GM21528 (cell line): Measurements from ENCODE around the gene UAP1L1.
"Not testable (repeated sequence)": the region's sequence is repeated elsewhere in the genome, so short reads cannot be mapped to it uniquely, and the experiment has no call there.

Experiments
- ATAC-seq: cut with Tn5 transposase; IDR thresholded peaks from one replicate; pipeline ENCODE4 v1.9.1; 2021; ENCODE audit warnings: mild to moderate bottlenecking, moderate library complexity; ENCODE audit not compliant: unreplicated experiment, low FRiP score

Gene UAP1L1

DNA sequence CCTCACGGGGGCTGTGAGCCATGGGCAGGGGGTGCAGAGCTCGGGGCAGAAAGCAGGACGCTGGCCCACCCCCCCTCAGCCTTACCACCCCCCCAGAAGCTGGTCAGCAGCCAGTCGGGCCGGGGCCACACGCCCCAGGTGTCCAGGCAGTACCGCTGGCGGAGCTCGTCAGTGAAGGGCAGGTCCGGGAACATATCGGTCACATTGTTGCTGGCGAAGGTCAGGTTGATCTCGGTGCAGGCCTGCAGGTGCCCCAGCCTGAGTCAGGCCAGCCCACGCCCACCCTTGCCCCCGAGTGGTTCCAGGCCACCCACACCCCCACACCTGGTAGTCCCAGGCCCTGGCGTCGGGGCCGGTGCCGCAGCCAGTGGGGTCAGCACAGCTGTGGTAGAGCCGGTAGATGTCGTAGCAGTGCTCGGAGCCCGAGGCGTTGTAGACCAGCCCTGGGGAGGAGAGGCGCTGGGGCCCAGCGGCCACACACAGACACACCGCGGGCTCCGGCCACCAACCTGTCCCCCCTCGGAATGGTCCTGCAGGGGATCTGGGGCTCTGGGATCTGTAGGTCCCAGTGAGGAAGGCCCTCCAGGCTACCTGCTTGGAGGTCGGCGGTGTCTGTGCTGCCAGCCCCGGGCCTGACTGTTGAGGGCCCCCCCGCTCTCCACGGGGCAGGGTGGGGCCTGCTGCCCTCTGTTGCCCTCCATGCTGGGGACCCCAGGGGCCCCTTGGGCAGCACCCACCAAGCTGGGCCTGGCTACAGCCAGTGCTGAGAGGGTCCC, 34.7 kb downstream of the UAP1L1 start:
- no peak for ATAC-seq

DNA sequence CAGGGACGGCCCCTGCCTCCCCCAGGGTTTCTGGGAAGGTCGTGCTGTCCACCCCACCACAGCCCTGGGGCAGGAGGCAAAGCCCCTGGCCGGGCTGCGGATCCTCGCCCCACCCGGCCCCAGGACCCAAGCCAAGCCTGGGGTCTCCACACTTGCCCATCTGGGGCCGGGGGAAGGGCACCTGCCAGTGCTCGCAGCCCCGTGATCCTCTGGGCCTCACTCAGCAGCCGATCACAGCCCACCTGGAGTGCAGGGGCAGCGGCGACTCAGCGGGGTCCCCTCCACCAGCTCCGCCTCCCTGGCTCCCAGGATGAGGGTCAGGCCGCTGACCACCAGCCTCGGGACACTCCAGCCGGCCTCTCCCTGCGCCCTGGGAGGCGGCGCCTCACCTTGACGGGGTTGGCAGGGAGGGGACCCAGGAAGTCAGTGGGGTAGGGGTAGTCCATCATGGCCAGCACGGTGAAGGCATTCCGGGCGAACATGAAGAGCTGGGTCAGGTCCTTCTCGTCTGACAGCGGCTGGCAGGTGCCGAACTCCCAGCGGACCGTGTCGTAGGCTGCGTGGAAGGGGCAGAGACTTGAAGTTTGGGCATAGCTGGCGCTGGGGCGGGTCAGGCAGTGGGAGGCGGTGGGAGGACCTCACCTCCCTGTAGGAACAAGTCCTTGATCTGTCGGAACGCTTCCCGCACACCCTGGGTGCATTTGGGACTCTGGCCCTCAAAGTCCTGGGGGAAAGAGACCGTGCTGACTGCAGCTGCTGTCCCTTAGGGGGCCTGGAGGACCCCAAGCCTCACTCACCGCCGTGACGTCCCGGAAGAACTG, 35.5 kb downstream of the UAP1L1 start:
- ATAC-seq = no peak

DNA sequence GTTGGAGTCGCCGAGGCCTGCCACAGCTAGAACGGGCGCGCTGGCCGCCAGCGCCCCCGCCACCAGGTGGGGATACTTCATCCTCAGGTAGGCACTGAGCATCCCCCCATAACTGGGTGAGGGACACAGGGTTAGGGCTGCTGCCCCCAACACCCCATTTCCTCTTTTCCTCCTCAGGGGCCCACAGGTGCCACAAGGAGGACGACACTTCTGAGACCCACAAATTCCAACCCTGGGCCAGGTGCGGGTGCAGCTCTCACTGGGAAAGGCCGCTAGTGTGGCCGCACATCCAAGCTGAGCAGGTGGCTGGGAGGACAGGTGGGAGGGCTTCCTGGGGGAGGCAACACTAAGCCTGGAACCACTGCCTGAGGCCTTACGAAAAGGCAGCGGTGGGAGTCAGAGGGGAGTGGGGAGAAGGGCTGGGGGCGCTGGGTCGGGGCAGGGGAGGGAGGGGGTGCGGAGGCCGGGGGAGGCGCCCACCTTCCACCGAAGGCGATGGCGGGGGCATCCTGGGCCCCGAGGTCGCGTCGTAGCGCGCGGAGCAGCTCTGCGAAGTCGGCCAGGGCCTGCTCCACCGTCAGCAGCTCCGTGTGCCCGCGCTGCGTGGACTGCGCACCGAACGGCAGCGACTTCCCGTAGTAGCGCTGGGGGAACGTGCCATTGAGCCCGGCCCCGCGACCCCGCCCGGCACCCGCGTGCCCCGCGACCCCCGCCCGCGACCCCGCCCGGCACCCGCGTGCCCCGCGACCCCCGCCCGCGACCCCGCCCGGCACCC, 36.3 kb downstream of the UAP1L1 start:
- ATAC-seq = no peak

DNA sequence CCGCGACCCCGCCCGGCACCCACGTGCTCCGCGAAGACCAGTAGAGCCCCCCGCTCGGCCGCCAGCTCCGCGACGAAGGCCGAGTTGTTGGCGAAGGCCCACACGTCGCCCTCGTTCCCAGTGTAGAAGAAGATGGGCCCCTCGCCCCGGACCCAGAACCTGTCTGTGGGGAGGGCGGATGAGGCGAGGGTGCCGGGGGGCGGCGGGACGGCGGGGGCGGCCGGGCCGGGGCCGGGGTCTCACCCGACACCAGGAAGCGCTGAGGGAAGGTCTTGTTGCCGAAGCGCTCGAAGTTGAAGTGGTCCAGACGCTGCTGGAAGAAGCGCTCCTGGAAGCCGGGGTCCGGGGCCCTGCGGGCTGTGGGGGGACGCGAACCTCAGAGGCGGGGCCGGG, 36.9 kb downstream of the UAP1L1 start:
- ATAC-seq = no peak

DNA sequence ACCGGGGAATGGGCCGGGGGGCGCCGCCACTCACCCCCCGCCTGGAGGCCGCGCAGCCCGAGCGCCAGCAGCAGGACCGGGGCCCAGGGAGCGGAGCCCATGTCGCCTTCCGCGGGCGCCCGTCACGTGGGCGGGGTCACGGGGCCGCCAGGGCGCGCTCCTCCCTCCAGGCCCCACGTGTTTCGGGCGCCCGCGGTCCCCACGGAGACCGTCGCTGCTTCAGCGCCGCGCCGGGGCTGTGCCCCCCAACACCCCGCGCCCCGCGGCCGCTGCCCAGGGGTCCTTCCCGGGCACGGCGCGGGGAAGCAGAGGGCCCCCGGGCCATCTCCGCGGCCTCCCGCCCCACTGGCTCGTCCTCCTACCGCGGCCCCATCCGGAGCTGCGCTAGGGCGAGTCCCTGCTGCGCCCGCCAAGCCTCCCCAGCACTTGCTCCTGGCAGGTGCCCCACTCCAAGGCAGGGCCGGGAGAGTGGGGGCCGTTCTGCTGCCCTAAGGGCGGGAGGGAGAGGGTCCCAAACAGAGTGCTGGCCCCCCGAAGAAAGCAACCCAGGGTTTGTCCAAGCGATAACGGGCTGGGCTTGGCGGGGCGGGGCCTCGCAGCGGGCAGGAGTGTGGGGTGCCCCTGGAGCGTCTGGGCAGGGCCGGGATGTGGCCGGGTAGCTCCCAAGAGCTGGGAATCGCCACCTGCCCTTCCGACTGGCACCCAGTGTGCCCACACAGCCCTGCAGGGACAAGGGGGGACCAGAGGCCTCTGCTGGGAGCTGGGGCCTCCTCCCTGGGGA, 37.5 kb downstream of the UAP1L1 start, which contains the start of gene DPP7:
Gene DPP7 (minus strand): TSS at position 121 of the 781 bp plus-strand sequence. CDS start 20 bp downstream, at position 101.
- ATAC-seq = peak; percentile 61

DNA sequence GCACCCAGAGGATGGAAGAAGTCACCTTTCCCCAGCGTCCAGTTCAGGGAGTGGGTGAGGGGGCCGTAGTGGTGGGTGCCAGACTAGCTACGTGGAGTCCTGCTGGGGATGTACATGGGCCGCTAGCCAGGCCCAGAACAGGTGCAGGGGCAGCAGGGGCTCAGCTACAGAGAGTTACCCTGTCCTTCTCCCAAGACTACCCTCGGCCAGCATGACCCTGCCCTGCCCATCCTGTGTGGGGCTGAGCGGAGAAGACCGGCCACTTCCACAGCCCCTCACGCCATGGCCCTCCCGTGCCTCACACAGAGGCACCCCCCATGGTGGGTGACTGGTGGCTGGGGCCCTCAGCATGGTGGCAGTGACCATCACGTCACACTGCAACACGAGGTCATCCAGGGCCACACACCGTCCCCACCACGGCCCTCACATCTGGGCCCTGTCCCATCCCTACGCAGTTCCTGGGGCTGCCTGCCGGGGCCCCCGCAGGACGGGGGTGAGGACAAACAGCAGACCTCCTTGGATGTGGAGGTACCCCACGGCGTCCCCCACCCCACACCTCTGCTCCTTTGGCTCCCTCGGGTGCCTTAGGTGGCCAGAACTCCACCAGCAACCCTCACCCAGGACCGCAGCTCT, 38.2 kb downstream of the UAP1L1 start:
- ATAC-seq = no peak

DNA sequence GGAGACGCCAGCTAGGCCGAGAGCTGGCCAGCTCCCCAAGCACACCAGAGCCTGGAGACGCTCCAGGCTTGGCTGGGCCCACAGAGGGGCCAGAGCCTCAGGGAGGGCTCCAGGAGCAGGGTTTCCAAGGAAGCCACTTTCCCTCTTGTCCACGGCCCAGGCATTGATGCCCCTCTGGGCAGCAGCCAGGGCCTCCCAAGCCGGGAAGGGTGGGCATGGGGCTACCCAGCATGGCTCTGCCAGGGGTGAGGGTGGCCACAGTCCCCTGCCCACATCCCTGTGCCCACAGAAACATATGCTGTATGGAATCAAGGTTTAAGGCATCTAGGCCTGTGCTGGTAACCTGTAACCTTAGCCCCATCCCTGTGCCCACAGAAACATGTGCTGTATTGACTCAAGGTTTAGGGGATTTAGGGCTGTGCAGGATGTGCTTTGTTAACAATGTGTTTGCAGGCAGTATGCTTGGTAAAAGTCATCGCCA, 38.8 kb downstream of the UAP1L1 start:
- ATAC-seq = no peak

DNA sequence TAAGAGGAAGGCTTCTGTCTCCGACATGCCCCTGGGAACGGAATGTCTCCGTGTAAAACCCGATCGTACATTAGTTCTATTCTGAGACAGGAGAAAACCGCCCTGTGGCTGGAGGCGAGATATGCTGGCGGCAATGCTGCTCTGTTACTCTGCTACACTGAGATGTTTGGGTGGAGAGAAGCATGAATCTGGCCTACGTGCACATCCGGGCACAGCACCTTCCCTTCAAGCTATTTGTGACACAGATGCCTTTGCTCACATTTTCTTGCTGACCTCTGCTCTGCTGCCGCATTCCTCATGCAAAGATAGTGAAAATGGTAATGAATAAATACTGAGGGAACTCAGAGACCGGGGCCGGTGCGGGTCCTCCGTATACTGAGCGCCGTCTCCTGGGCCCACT, 39.4 kb downstream of the UAP1L1 start:
- ATAC-seq = no peak

DNA sequence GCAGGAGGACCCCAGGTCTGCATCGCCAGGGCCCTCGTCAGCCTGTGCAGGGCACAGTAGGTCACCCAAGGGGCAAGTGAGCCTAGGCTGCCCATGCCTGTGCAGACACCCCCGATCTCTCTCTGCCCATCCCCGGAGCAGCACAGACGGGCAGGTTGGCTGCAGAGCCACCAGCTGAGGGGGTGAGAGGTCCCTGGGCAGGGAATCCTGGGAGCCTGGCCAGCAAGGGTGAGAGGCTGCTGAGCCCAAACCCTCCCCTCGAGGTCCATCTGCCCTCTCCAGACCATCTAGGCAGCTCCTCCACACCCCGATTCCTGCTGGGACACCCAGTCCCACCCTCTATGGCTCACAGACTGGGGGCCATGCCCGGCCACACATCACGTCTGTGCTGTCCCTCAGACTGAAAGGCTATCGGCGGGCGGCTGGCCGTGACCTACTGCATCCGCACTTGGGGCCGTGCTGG, 40.0 kb downstream of the UAP1L1 start:
- ATAC-seq = no peak

DNA sequence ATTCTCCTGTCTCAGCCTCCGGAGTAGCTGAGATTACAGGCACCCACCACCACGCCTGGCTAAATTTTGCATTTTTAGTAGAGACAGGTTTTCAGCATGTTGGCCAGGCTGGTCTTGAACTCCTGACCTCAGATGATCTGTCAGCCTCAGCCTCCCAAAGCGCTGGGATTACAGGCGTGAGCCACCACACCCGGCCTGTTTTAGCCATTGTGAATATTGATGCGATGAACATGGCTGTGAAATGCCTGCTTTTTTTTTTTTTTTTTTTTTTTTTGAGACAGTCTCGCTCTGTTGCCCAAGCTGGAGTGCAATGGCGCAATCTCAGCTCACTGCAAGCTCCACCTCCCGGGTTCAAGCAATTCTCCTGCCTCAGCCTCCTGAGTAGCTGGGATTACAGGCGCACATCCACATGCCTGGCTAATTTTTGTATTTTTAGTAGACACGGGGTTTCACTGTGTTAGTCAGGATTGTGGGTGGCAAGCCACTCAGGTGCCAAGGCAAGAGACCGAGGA, 40.8 kb downstream of the UAP1L1 start:
- ATAC-seq = not testable (repeated sequence)

DNA sequence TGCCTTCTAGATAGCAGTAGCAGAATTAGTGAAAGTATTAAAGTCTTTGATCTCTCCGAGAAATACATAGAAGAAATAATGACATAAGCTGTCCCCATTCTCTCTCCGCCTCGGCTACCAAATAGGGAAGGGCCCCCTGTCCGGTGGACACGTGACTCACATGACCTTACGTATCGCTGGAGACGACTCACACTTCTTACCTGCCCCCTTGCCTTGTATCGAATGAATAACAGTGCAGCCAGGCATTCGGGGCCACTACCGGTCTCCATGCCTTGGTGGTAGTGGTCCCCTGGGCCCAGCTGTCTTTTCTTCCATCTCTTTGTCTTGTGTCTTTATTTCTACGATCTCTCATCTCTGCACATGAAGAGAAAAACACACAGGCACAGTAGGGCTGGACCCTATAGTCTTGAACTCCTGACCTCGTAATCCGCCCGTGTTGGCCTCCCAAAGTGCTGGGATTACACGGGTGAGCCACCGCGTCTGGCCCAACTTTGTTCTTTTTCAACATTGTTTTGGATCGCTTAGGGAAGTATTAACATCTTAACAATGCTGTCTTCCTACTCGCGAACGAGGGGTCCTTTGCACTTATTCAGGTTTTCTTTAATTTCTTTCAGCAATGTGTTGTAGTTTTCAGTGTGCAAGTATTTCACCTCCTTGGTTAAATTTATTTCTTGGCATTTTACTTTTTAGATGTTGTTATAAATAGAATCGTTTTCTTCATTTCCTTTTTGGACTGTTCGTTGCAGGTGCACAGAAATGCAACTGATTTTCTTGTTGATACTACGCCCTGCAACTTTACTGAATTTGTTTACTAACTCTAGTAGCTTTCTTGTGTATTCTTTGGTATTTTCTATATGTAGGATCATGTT, 44.8 kb downstream of the UAP1L1 start:
- ATAC-seq = not testable (repeated sequence)

DNA sequence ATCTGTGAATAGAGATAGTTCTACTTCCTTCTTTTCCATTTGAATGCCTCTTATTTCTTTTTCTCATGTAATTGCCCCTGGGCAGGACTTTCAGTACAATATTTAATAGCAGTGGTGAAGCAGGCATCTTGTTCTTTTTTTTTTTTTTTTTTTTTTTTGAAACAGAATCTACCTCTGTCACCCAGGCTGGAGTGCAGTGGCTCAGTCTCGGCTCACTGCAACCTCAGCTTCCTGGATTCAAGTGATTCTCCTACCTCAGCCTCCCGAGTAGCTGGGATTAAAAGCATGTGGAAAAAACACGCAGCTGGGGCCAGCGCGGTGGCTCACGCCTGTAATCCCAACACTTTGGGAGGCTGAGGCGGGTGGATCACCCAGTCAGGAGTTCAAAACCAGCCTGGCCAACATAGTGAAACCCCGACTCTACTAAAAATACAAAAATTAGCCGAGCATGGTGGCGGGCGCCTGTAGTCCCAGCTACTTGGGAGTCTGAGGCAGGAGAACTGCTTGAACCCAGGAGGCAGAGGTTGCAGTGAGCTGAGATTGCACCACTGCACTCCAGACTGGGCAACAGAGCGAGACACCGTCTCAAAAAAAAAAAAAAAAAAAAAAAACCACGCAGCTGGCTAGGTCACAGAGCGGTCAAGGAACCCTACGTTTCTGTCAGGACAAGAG, 45.6 kb downstream of the UAP1L1 start:
- ATAC-seq = not testable (repeated sequence)

DNA sequence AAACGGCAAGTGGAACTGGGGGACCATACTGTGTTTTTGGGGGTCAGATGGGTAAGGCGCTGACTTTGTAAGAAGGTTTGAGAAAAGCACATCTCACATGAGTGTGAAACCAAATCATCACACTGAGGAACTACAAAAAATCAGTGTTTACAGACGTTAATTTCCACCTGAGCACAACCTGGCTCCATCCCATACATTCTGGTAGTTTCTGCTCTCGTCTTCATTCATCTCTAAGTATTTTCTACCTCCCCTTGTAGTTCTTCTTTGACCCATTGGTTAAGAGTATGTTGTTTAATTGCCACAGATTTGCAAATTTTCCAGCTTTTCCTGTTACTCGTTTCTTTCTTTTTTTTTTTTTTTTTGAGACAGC, 46.1 kb downstream of the UAP1L1 start:
- peak; percentile 47 for ATAC-seq

DNA sequence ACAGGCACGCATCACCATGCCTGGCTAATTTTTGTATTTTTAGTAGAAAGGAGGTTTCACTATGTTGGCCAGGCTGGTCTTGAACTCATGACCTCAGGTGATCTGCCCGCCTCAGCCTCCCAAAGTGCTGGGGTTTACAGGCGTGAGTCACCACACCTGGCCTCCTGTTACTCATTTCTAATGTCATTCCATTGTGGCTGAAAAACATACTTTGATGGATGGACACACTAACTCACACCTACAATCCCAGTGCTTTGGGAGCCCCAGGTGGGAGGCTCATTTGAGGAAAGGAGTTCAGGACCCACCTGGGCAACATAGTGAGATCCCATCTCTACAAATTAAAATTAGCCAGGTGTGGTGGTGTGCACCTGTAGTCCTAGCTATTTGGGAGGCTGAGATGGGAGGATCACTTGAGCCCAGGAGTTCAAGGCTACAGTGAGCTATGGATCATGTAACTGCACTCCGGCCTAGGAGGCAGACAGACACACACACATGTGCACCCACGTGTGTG, 46.7 kb downstream of the UAP1L1 start:
- ATAC-seq = not testable (repeated sequence)

DNA sequence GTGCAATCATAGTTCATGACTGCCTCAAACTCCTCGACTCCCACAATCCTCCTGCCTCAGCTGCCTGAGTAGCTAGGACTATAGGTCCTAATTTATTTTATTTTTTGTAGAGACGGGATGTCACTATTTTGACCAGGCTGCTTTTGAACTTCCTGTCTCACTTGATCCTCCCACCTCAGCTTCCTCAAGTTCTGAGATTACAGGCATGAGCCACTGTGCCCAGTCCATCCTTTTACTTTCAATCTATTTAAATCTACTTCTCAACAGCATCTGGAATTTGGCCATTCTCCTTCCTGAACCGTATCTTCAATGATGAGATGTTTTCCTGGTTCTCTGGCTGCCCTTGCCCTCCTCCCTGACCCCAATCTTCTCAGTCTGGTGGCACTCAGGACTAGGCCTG, 49.5 kb downstream of the UAP1L1 start:
- no peak for ATAC-seq

DNA sequence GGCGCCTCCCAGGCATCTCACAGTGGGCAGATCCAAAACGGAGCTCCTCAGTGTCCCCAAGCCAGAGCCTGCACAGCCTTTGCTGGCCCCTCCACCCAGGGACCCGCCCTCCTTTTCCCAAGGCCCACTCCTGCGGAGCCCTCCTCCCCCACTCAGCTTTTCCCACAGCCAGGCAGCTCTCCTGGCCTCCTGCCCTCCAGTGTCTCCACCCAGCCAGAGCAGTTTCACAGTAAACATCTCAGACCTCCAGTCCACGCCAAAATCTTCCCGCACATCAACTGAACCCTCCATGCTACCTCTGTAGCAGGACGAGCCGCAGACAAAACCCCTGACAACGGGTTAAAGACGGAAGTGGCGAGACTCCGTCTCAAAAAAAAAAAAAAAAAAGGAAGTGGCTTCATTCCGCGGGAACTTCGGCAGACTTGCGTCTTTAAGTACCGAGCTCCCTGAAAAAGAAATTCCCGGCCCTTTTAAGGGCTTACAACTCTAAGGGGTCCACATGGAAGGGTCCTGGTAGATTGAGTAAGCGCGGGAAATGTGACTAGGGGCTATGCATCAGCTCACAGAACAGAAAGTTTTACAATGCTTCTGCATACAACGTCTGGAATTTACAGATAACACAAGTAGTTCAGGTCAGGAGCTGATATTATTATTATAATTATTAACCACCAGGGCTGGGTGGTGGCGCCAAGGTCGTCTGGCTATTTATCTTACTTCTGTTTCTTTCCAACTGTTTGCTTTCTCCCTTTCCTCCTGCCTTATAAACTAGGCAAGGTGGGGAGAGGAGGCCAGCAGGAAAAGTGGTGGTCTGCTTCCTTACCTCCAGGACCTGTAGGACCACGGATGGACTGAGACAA, 50.2 kb downstream of the UAP1L1 start:
- no peak for ATAC-seq
